ENCODE measurements around the gene LPO. TPM values are rescaled to one million over a fixed set of nuclear protein-coding genes. Genes with fewer than 3 reads are reported as not detected.

LPO gene
- total and polyA plus RNA-seq, 2 donors from 2014 or later, result not detected

GRCh38 chr17:58309918-58310259 lies 71.5 kb downstream of the LPO start:
- no peaks in the 10 kb centered on the region for H3K4me1 ChIP-seq (ENCODE audit: control insufficient read depth in 2 of 3, insufficient read depth in 2 of 3, low read depth in 1 of 3, low read length in 3 of 3)
- DNase-seq (peak in 1 of 5 donors; percentile 4), FAIRE-seq (no peak)
- H3K36me3 ChIP-seq (ENCODE audit: control insufficient read depth in 2 of 3, insufficient read depth in 3 of 3, low read length in 3 of 3), result no peaks in the 10 kb centered on the region
- H3K4me3 ChIP-seq (ENCODE audit: low read length in 3 of 3), result no peak overlapping the region
- no peaks in the 10 kb centered on the region for H3K27me3 ChIP-seq (ENCODE audit: control insufficient read depth, insufficient read depth, low read length)
- H3K9me3 ChIP-seq (ENCODE audit: control insufficient read depth in 2 of 3, insufficient read depth in 1 of 3, low read length in 3 of 3), result no peaks in the 10 kb centered on the region
- TF ChIP-seq CTCF (IDR thresholded peaks at IDR 0.05; ENCODE audit: borderline replicate concordance, extremely low read depth, insufficient read depth), result no peak
- intact Hi-C loops (cut with DNase I), result loop anchor here (10.0 kb wide), 1 partner anchor 135 kb away; no protein-coding TSS in a partner anchor
- H3K27ac ChIP-seq (ENCODE audit: low read depth in 2 of 2, low read length in 2 of 2), result no peak overlapping the region
- no peak overlapping the region for H3K9ac ChIP-seq (ENCODE audit: low read length in 3 of 3)

DNA sequence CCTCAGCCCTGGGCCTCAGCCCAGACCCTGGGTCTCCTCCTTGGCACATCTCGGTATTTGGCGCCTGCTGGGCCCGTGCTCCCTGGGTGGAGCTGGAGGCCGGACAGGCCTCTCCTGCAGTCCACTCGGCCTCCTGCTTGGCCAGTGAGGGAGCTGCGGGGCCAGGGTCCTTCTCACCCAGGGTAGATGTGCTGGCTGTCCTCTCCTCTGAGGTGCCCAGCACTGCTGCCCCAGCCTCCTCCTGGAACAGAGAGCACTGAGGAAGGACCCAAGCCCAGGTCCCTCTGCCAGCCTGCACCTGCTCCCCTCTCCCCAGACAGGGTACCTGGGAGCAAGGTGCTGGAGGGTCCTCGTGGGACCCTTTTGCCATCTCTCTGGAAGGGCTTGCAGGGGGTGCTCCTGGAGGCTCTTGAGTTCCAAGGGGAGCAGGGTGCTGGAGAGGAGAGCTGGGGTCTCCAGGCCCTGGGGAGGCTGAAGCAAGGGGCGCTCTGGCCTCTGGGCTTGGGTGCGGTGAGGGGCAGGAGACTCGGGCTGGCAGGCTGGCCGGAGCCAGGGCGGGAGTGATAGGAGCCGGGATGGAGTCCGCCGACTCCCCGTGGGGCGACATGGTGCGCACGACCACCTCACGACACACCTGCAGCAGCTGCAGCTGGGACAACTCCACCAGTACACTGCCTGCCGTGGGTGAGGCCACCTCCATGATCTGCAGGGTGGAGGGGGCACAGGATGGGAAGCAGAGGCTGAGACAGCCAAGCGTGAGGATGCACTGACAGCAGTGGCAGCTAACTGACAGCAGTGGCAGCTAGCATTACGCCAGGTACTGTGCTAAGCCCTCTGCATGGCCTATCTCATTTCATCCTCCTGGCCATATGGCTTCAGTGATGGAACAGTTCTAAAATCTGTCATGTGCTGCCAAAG lies 72.4 kb downstream of the LPO start:
- DNase-seq, result peak in 3 of 5 donors; percentile 6 to 70 (median 25)

DNA sequence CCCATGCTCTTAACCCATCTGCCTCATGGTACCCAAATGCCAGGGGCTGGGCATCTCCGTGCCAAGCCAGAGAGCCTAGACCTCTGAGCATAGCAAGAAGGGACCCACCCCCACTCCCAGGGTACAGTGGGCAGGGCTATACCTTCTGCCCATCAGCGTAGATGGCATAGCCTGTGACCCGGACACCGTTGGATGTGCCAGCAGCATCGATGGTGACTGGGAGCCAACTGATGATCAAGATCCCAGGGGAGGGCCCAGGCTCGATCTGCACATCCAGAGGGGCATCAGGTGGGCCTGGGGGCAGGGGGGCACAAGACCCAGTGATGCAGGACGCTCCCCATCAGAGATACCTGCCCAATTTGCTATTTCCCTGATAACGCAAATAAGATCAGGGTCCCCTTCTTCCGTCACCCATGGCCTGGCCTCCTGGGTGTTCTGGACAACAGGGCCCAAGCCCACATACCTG lies 73.1 kb downstream of the LPO start:
- no peaks in the 10 kb centered on the region for H3K4me1 ChIP-seq (ENCODE audit: control insufficient read depth in 2 of 3, insufficient read depth in 2 of 3, low read depth in 1 of 3, low read length in 3 of 3)
- no peak for TF ChIP-seq CTCF (IDR thresholded peaks at IDR 0.05; ENCODE audit: borderline replicate concordance, extremely low read depth, insufficient read depth)
- no peaks in the 10 kb centered on the region for H3K9me3 ChIP-seq (ENCODE audit: control insufficient read depth in 2 of 3, insufficient read depth in 1 of 3, low read length in 3 of 3)
- no peaks in the 10 kb centered on the region for H3K27me3 ChIP-seq (ENCODE audit: control insufficient read depth, insufficient read depth, low read length)
- H3K4me3 ChIP-seq (ENCODE audit: low read length in 3 of 3), result no peak overlapping the region
- H3K36me3 ChIP-seq (ENCODE audit: control insufficient read depth in 2 of 3, insufficient read depth in 3 of 3, low read length in 3 of 3), result no peaks in the 10 kb centered on the region
- DNase-seq (peak in 2 of 5 donors; percentile 26 to 68), FAIRE-seq (no peak)
- H3K9ac ChIP-seq (ENCODE audit: low read length in 3 of 3), result no peak overlapping the region
- intact Hi-C loops (cut with DNase I), result no loop called here
- H3K27ac ChIP-seq (ENCODE audit: low read depth in 2 of 2, low read length in 2 of 2), result no peak overlapping the region

More for the DNA sequence above, 72.4 kb downstream of the LPO start:
- Histone ChIP-seq H3K4me3 (ENCODE audit: low read length in 3 of 3) (no peak overlapping the region), H3K36me3 (ENCODE audit: control insufficient read depth in 2 of 3, insufficient read depth in 3 of 3, low read length in 3 of 3) (no peaks in the 10 kb centered on the region), H3K9me3 (ENCODE audit: control insufficient read depth in 2 of 3, insufficient read depth in 1 of 3, low read length in 3 of 3) (no peaks in the 10 kb centered on the region), H3K27ac (ENCODE audit: low read depth in 2 of 2, low read length in 2 of 2) (no peak overlapping the region), H3K4me1 (ENCODE audit: control insufficient read depth in 2 of 3, insufficient read depth in 2 of 3, low read depth in 1 of 3, low read length in 3 of 3) (no peaks in the 10 kb centered on the region), H3K9ac (ENCODE audit: low read length in 3 of 3) (no peak overlapping the region), H3K27me3 (ENCODE audit: control insufficient read depth, insufficient read depth, low read length) (no peaks in the 10 kb centered on the region)
- no peak for TF ChIP-seq CTCF (IDR thresholded peaks at IDR 0.05; ENCODE audit: borderline replicate concordance, extremely low read depth, insufficient read depth)
- FAIRE-seq, result no peak
- intact Hi-C loops (cut with DNase I), result no loop called here

All from kidney (tissue), 14 donors.